GM21390 (cell line): ENCODE measurements around the gene C16orf96.
A peak's percentile ranks its signal among the peaks of the same experiment; 100 is the strongest.

Experiments used
- ATAC-seq: cut with Tn5 transposase; IDR thresholded peaks from one replicate; pipeline ENCODE4 v1.9.1; 2021; ENCODE audit not compliant: unreplicated experiment

The C16orf96 gene

DNA sequence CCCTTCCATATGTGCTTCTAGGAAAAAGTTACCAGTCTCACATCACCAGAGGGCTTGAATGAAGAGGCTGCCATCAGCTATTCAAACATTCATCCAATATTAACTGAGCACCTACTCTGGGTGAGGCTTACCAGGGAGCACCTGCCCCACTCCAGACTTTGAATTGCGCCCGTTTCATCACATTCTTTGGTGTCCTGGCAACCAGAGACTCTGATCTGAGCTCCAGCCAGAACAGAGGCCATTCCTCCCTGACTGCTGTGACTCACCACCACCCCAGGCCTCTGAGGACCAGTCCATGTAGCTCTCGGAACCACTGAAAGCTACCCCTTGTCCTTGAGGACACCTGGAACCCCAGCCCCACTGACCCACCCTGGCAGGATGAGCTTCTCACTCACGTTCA, at the start of gene C16orf96:
Gene C16orf96, plus strand, starts transcription at position 229 of the 400 bp plus-strand sequence. Its CDS starts 150 bp downstream, at position 379.
- ATAC-seq: no peak

DNA sequence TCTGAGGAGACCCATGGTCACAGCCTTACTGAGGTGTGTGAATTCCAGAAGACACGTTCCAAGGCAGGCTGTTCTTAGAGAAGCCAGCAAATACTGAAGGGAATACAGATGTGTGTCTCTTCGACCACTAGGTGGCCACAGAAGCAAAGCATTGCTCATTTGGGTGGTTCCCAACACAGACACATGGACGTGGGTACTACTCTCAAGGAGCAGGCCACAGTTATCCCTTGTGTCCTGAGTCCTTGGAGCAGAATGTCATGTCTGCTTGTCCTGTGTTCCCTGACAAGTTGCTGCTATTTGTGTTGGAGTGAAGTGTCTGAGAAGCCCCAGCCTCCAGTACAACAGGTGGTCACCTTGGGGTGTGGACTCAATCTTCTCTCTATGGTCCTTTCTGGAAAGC, 49.7 kb upstream of the C16orf96 start:
- ATAC-seq: no peak

DNA sequence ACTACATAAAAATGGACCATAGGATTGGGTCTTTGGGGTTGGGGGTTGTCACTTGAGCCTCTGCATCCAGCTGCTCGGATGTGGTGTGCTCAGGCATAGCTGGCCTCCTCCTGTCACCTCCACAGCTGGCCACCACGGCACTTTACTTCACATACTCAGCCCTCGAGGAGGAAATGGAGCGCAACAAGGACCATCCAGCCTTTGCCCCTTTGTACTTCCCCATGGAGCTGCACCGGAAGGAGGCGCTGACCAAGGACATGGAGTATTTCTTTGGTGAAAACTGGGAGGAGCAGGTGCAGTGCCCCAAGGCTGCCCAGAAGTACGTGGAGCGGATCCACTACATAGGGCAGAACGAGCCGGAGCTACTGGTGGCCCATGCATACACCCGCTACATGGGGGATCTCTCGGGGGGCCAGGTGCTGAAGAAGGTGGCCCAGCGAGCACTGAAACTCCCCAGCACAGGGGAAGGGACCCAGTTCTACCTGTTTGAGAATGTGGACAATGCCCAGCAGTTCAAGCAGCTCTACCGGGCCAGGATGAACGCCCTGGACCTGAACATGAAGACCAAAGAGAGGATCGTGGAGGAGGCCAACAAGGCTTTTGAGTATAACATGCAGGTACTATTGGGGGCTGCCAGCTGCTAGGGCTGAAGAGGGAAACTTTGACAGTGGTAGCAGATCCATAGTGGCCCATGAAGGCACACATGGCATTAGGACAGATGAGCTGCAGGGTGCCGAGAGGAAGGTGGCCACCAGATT, 48.4 kb upstream of the C16orf96 start:
- no peak for ATAC-seq

DNA sequence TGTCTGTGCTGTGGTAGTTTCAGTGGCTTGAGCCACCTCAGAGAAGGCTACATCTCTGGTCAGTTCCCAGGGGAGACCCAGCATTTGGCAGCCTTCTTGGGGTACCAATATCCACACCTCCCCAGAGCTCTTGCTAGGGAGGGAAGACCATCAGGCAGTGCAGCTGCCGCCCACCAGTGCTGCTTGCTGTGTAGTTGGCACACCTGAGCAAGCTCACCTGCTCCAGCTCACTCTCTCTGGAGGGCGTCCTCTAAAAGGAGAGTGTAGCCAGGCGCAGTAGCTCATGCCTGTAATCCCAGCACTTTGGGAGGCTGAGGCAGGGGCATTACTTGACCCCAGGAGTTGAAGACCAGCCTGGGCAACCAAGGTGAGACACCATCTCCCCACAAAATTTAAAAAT, 47.3 kb upstream of the C16orf96 start:
- no peak for ATAC-seq

DNA sequence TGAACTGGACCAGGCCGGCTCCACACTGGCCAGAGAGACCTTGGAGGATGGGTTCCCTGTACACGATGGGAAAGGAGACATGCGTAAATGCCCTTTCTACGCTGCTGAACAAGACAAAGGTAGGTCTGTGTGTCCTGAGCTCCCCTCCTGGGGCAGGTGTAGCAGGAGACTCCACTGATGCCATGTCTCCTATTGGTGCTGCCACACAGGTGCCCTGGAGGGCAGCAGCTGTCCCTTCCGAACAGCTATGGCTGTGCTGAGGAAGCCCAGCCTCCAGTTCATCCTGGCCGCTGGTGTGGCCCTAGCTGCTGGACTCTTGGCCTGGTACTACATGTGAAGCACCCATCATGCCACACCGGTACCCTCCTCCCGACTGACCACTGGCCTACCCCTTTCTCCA, 46.7 kb upstream of the C16orf96 start:
- no peak for ATAC-seq

DNA sequence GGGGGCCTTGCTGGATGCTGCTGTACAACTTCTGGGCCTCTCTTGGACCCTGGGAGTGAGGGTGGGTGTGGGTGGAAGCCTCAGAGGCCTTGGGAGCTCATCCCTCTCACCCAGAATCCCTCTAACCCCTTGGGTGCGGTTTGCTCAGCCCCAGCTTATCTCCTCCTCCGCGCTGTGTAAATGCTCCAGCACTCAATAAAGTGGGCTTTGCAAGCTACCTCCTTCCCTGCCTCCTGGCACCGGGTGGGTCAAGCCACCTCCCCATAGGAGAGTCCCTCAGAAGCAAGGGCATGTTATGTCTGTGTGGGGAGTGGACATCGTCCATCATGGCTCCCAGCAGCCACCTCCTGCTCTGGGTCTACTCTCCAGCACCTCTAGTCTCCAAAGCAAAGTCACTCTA, 46.0 kb upstream of the C16orf96 start:
- no peak for ATAC-seq

DNA sequence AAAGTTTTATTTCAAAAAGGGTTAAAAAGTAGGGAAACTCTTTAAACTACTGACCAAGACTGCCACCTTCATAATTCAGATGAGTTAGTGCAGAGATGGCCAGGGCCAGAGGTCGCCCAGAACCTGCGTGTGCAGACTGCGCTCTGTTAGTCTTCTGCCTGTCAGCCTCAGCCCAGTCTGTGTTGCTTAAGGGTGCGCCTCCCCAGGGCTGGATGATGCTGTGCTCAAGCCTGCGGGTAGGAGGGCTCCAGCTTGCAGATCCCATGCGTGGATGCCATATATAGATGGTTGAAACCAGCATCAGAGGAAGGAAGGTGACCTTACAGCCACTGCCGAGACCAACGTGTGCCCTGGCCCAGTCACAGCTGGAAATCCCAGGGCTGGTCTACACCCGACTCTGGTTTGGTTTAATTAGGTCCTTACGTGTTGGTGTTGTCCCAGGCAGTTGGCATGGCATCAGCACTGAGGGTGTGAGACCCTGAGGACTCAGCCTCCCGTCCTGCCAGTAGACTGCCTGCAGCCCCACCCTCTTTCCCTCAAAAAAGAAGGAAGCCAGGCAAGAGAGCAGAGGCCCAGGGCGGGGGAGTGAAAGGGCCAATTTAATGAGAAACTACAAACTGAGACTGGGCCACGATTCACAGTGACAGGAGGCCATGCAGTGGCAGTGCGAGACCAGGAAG, 45.3 kb upstream of the C16orf96 start:
- no peak for ATAC-seq

DNA sequence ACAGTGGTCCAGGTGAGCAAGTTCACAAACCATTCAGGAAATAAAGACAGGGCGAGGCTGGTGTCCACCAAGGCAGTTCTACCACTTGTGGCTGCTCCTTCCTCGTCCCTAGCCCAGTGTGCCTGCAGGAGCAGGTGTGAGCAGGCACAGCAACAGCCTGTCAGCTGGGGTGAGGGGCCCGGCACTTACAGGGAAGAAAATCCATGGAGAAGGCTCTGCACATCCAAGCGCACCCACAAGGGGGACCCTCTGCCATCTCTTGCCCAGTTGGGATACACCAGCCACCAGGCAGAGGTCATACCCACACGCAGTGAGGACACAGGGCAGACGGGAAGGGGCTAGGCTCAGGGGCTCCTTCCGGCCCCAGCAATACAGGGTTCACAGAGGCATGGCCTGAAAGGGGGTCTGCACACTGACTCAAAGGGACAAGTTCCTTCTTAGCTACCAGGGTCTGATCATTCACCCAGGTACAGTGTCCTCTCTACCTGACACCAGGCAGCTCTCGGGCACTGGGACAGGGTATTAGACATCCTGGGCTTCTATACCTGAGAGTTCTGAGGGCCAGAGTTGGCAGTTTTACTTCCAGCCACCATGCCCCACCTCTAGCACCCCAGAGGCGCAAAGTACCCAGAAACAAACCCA, 44.6 kb upstream of the C16orf96 start:
- no peak for ATAC-seq

DNA sequence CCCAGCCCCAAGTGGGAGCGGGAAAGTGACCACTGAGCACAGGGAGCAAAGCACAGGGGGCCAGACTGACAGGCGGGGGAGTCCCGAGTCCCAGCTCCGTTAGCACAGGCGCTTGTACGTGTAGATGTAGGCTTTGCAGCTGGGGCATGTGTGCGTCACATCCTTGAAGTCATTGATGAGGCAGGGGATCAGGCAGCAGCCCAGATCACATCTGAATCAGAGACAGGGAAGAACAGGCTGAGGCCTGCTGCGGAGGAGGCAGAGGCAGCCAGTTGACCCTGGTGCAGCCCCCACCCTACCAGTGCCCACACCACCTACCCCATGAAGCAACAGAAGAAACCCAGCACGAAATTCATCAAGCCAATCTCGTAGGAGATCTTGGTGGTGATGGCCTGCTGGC, 43.7 kb upstream of the C16orf96 start:
- ATAC-seq: no peak

DNA sequence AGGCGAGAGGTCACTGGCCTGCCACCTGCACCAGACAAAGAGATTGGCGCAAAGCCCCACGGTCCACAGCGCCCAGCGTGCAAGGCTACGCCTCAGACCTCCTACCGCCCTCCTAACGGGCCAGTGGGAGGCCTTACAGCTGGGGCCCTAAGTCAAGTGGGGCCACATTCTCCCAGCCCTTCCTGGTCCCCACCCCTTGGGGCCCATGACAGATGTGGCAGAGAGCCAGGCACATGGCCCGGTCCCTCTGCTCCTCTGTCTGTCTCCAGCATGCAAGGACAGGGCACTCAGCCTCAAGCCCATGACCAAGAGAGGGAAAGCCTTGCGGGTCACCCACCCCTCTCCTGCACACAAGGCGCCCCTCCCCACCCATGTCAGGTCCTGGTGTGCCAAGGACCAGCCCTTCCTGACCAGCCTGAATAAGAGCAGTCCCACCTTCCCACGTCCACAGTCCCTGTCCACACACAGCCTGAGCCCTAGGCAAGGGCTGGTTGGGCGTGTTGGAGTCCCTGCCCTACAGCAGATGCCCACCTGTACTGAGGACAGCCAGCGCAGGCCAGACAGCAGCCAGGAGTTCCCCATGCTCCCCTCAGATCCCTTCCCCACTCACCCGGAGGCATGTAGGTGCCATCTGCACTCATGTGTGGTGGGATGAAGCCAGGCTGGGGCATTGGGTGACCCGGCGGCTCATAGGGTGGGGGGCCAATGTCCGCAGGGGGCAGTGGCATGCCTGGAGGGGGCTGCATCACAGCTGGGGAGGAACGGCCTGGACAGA, 42.9 kb upstream of the C16orf96 start:
- ATAC-seq: no peak

DNA sequence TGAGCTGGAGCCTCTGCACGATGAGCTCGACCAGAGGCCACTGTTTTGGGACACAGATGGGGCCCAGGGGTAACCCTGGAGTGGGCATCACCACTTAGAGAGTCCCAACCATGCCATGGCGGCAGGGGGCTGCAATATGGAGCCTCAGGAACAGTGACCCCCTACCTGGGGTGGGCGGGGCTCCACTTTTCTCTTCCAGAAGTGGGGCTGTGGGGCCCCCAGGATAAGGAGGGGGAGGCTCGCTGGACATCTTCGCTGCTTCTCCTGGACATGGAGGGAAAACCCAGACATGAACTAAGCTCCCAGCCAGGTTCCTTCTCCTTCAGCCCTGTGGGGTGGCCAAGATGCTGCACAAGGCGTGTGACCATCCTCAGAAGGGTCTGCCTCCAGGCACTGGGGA, 42.3 kb upstream of the C16orf96 start:
- ATAC-seq: no peak

DNA sequence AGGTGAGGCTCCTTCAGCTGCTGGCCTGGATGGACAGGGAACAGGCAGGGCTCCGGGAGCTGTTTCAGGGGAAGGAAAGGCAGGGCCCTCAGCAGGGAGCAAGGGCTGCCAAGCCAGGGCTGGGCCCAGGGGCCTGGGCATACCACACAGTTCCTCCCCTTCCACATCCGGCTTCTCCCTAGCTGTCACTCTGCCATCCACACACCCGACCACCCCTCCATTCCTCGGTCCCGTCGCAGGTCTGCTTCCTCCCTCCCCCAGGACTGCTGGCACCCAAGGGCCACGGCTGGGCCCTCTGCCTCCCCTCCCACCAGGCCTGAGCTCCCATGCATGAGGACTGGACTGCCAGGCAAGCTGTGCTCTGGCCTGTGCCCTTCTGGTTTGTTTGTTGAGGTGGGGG, 41.5 kb upstream of the C16orf96 start:
- no peak for ATAC-seq

DNA sequence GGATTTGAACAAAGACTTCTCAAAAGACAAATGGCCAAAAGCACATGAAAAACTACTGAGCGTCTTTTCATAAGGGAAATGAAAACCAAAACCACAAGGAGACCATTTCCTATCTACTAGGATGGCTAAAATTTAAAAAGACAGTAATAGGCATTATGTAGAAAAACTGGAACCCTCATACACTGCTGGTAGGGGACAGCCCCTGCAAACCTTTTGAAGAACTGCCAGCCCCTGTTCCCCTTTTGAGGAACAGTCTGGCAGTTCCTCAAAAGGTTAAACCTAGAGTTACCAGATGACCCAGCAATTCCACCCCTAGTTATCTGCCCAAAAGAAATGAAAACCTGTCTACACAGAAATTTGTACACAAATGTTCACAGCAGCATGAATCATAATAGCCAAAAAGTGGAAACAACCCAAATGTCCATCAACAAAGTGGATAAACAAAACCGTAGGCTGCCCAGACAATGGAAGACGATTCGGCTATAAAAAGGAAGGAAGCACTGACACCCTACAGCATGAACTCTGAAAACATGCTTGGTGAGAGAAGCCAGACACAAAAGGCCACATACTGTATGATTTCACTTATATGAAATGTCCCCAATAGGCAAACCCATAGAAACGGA, 40.4 kb upstream of the C16orf96 start:
- ATAC-seq: peak; percentile 68

DNA sequence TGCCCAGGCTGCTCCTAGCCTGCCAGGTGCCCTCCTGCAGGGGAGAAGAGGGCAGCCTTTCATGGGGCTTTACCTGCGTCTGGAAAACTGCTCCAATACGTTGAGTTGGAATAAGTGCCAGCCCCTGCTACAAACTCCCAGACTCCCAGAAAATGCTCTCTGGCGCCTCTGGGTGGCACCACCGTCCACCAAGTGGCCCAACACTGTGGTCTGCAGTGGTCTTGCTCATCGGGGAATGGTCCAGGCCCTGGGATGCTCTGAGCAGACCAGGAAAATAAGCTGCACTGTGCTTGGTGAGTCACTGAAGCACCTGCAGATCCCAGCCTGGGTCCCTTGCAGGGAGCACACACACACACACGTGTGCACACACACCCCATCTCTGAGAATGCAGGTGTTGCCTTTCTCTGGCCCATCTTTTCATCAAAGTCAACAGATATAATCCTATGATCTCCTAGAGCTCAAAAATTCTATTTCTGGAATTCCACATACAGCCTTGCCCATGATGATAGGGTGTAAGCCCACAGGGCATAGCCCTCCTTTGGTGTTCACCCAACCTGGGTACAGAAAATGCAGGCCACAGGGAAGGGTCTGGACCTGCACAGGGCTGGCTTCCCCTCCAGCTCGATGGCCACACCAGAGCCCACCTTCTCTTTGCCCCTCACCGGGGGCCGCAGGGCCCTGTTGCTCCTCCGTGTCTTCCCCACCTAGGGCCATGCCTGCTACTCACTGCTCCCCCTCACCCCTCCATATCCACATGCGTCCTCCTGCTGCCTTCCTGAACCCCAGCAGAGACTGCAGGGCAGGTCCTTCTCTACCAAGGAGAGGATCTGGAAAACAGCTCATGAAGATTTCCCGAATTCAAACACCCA, 38.1 kb upstream of the C16orf96 start:
- ATAC-seq: no peak

DNA sequence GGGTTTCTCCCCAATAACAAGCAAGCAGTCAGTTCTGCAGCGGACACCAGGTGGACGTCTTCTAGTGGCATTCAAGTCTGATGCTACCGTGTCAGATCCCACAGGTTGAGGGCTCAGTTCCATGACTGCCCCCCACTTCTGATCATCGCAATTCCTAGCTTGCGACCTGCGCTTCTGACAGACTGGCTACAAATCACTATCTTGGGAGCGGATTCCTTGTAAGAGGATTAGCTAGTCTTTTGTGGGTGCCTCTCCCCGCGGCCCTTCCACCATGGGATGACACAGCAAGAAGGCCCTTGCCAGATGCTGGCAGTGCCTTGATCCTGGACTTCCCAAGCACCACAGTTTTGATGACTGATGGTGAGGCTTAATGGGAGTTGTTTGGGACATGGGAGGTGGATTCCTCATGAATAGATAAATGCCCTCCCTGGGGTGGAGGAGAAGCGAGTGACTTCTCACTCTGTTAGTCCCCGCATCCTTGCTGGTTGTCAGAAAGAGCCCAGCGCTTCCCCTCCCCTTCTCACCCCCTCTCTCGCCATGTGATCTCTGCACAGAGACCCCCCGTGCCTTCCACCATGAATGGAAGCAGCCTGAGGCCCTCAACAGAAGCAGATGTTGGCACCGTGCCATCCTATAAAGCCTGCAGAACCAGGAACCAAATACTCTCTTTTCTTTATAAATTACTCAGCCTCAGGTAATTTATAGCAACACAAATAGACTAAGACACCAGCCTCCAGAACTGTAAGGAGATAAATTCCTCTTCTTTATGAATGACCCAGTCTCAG, 36.7 kb upstream of the C16orf96 start:
- no peak for ATAC-seq

DNA sequence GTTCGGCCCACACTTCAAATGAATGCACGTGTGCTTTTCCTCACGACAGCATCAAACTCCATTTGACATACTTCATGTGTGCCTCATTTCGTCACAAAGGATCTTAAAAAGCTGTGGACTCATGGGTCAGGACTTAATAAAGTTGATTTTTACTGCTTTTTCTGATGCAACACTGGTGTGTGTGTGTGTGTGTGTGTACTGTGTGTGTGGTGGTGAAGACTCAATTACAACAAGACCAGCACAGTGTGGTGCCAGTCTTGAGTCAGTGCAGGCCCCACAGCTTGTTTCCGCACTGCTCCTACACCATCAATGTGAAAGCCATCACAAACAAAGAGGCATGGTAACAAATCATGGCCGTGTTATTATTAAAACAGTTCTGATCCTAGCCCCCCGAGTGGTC, 35.2 kb upstream of the C16orf96 start:
- ATAC-seq: no peak

DNA sequence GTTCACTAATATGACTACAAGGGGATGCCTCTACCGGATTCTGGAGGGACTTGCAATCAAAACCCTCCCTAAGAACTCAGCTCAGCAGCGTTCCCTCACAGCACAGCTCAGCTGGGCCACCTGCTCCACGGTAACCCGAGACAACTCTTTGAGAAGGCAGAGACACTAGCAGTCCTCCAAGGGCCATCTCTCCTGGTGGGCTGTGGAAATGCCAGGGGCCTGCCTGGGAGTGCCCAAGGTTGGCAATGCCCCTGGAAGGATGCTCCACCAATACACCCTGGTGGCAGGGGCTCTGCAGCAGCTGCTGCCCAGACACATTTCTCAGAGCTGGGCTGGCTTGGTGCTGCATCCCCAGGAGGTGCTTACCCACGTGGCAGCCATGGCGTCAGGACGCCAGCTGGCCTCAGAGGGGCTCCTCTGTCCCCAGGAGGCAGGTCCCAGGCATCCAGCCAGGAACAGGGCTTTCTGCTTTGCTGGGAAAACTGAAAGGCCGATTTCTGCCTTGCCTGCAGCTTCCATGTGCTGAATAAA, 34.0 kb upstream of the C16orf96 start:
- ATAC-seq: no peak

DNA sequence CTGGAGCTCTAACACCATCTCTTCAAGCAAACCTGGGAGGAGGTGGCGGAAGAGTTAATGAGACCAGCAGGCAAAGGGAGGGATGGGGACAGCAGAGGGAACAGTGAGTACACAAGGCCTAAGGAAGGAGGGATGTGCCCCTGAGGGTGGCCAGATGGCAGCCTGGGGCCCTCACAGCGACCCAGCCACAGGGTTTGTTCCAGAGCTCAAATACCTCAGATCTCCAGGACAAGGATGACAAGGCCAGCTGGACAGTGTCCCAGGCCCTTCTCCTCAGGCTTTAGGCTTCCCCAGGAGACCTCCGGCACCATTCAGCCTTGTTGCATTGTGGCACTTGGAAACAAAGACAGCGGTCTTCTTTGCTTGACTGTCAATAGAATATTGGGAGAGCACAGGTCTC, 32.5 kb upstream of the C16orf96 start:
- no peak for ATAC-seq

DNA sequence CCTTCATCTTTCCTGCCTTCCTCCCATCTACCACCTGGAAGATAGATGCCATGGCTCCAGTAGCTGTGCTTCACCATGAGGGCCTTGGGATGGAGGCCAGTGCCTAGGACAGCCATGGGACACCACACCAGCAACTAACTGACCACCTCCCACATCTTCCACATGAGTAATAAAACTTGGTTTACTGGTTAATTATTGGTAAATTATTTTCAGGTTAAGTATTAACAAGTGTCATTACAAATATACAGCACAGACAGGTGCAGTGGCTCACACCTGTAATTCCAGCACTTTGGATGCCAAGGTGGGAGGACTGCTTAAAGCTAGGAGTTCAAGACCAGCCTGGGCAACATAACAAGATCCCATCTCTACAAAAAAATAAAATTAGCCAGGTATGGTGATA, 31.6 kb upstream of the C16orf96 start:
- no peak for ATAC-seq
